BLaER1 (cell line): Measurements from ENCODE around the gene NBEAL2.

ENCODE experiments used
- H3K27ac ChIP-seq: shearing (Covaris generic); formaldehyde crosslinking; 2 replicates; pipeline ENCODE4 v1.8.1; 2022
- H3K27me3 ChIP-seq: shearing (Covaris generic); formaldehyde crosslinking; 2 replicates; pipeline ENCODE4 v1.8.1; 2022
- H3K36me3 ChIP-seq: shearing (Covaris generic); formaldehyde crosslinking; 2 replicates; pipeline ENCODE4 v1.8.1; 2022
- H3K4me1 ChIP-seq: shearing (Covaris generic); formaldehyde crosslinking; 2 replicates; pipeline ENCODE4 v1.8.1; 2022
- H3K4me2 ChIP-seq: shearing (Covaris generic); formaldehyde crosslinking; 2 replicates; pipeline ENCODE4 v1.8.1; 2022
- H3K4me3 ChIP-seq: shearing (Covaris generic); formaldehyde crosslinking; 2 replicates; pipeline ENCODE4 v1.8.1; 2022
- H3K9ac ChIP-seq: shearing (Covaris generic); formaldehyde crosslinking; 2 replicates; pipeline ENCODE4 v1.8.1; 2022
- H3K9me3 ChIP-seq: shearing (Covaris generic); formaldehyde crosslinking; 2 replicates; pipeline ENCODE4 v1.8.1; 2022
- H4K20me1 ChIP-seq: shearing (Covaris generic); formaldehyde crosslinking; 2 replicates; pipeline ENCODE4 v1.8.1; 2022
- Cebpa-rat ChIP-seq: shearing (Covaris generic); IDR thresholded peaks from 2 replicates; pipeline ENCODE4 v1.8.1; 2022

NBEAL2 gene

GRCh38 chr3:47003056-47003410 is 23.6 kb downstream of the NBEAL2 start:
- H4K20me1 ChIP-seq: no peaks in the 10 kb centered on the region

GRCh38 chr3:47003461-47004368 is 24.2 kb downstream of the NBEAL2 start:
- Histone ChIP-seq H3K4me3 (no peak overlapping the region), H3K9ac (no peak overlapping the region), H3K27ac (no peak overlapping the region), H3K27me3 (no peaks in the 10 kb centered on the region), H3K36me3 (peaks cover 99% of the 10 kb centered on the region), H3K9me3 (no peaks in the 10 kb centered on the region), H4K20me1 (no peaks in the 10 kb centered on the region), H3K4me1 (peaks cover 40% of the 10 kb centered on the region), H3K4me2 (no peak overlapping the region)
- no peak for TF ChIP-seq Cebpa-rat

More at GRCh38 chr3:47003056-47003410, 23.6 kb downstream of the NBEAL2 start:
- no peak for TF ChIP-seq Cebpa-rat
- H3K4me1 ChIP-seq: peaks cover 40% of the 10 kb centered on the region
- H3K27ac ChIP-seq: no peak overlapping the region
- no peaks in the 10 kb centered on the region for H3K9me3 ChIP-seq
- no peak overlapping the region for H3K4me2 ChIP-seq
- H3K27me3 ChIP-seq: no peaks in the 10 kb centered on the region
- no peak overlapping the region for H3K9ac ChIP-seq
- H3K36me3 ChIP-seq: peaks cover 99% of the 10 kb centered on the region
- no peak overlapping the region for H3K4me3 ChIP-seq

GRCh38 chr3:47004369-47005211 is 25.1 kb downstream of the NBEAL2 start:
- Histone ChIP-seq H3K4me3 (no peak overlapping the region), H3K36me3 (peaks cover 92% of the 10 kb centered on the region), H3K4me1 (peaks cover 41% of the 10 kb centered on the region), H3K27ac (no peak overlapping the region), H3K9ac (no peak overlapping the region), H3K9me3 (no peaks in the 10 kb centered on the region), H3K4me2 (no peak overlapping the region), H4K20me1 (no peaks in the 10 kb centered on the region), H3K27me3 (no peaks in the 10 kb centered on the region)
- no peak for TF ChIP-seq Cebpa-rat

GRCh38 chr3:47005212-47006144 is 26.0 kb downstream of the NBEAL2 start:
- Histone ChIP-seq H3K9me3 (no peaks in the 10 kb centered on the region), H3K4me3 (no peak overlapping the region), H3K4me1 (peaks cover 45% of the 10 kb centered on the region), H3K4me2 (no peak overlapping the region), H3K9ac (no peak overlapping the region), H3K36me3 (peaks cover 83% of the 10 kb centered on the region), H3K27me3 (no peaks in the 10 kb centered on the region), H4K20me1 (no peaks in the 10 kb centered on the region), H3K27ac (no peak overlapping the region)
- TF ChIP-seq Cebpa-rat: no peak

- H3K27ac ChIP-seq: no peak overlapping the region
- TF ChIP-seq Cebpa-rat: no peak
Measured at GRCh38 chr3:47006145-47006651, 26.7 kb downstream of the NBEAL2 start.

GRCh38 chr3:47007001-47007400 is 27.5 kb downstream of the NBEAL2 start:
- no peaks in the 10 kb centered on the region for H3K9me3 ChIP-seq
- no peaks in the 10 kb centered on the region for H3K27me3 ChIP-seq
- peaks cover 67% of the 10 kb centered on the region for H3K36me3 ChIP-seq
- H4K20me1 ChIP-seq: no peaks in the 10 kb centered on the region
- no peak for TF ChIP-seq Cebpa-rat
- H3K4me1 ChIP-seq: peaks cover 53% of the 10 kb centered on the region
- no peak overlapping the region for H3K4me2 ChIP-seq
- peak overlapping the region; percentile 45; the same call in 1 of the 2 replicates for H3K9ac ChIP-seq
- no peak overlapping the region for H3K4me3 ChIP-seq
- H3K27ac ChIP-seq: peak overlapping the region; percentile 38

More at GRCh38 chr3:47006145-47006651, 26.7 kb downstream of the NBEAL2 start:
- peaks cover 76% of the 10 kb centered on the region for H3K36me3 ChIP-seq
- no peaks in the 10 kb centered on the region for H4K20me1 ChIP-seq
- no peak overlapping the region for H3K4me2 ChIP-seq
- no peak overlapping the region for H3K9ac ChIP-seq
- H3K4me3 ChIP-seq: no peak overlapping the region
- H3K9me3 ChIP-seq: no peaks in the 10 kb centered on the region
- no peaks in the 10 kb centered on the region for H3K27me3 ChIP-seq
- H3K4me1 ChIP-seq: peaks cover 45% of the 10 kb centered on the region

- Histone ChIP-seq H4K20me1 (no peaks in the 10 kb centered on the region), H3K9me3 (no peaks in the 10 kb centered on the region), H3K4me2 (no peak overlapping the region), H3K27ac (peak overlapping the region; percentile 38), H3K4me3 (no peak overlapping the region), H3K9ac (0 out of 2 replicates have a peak overlapping the region, but pooled peaks have one; percentile 45), H3K4me1 (peaks cover 60% of the 10 kb centered on the region), H3K36me3 (peaks cover 65% of the 10 kb centered on the region), H3K27me3 (no peaks in the 10 kb centered on the region)
- no peak for TF ChIP-seq Cebpa-rat
Measured at GRCh38 chr3:47007482-47008233, 28.2 kb downstream of the NBEAL2 start.

GRCh38 chr3:47008234-47008796 is 28.8 kb downstream of the NBEAL2 start:
- TF ChIP-seq Cebpa-rat: no peak
- H3K4me2 ChIP-seq: peak overlapping the region; percentile 91
- H3K27ac ChIP-seq: no peak overlapping the region
- no peak overlapping the region for H3K9ac ChIP-seq
- H3K27me3 ChIP-seq: no peaks in the 10 kb centered on the region
- H3K4me1 ChIP-seq: peaks cover 66% of the 10 kb centered on the region
- peaks cover 65% of the 10 kb centered on the region for H3K36me3 ChIP-seq
- no peaks in the 10 kb centered on the region for H3K9me3 ChIP-seq
- no peaks in the 10 kb centered on the region for H4K20me1 ChIP-seq
- H3K4me3 ChIP-seq: no peak overlapping the region
